GF-D8 (cell line): ENCODE results near the gene CORO2B.

Source experiments
- DNase-seq: peaks from one replicate; lab custom pipeline; 2025; lab: John Stamatoyannopoulos, UW

Gene CORO2B

DNA sequence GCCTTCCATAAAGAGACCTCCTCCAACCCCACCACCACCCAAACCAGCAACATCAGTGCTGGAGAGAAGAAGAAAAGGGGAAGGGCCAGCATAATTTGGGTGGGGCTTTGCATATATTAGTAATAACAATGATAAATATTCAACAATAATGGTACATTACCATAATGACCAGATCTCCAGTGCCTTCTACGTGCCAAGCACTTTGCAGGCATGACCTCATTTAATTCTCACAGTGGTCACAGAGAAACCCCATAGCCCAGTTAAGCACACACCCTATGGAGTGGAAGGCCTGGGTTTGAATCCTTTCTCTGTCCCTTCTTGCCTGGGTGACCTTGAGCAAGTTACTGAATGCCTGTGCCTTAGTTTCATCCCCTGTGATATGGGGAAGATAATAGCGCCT lies 49.2 kb downstream of the CORO2B start:
- DNase-seq, result no peak

DNA sequence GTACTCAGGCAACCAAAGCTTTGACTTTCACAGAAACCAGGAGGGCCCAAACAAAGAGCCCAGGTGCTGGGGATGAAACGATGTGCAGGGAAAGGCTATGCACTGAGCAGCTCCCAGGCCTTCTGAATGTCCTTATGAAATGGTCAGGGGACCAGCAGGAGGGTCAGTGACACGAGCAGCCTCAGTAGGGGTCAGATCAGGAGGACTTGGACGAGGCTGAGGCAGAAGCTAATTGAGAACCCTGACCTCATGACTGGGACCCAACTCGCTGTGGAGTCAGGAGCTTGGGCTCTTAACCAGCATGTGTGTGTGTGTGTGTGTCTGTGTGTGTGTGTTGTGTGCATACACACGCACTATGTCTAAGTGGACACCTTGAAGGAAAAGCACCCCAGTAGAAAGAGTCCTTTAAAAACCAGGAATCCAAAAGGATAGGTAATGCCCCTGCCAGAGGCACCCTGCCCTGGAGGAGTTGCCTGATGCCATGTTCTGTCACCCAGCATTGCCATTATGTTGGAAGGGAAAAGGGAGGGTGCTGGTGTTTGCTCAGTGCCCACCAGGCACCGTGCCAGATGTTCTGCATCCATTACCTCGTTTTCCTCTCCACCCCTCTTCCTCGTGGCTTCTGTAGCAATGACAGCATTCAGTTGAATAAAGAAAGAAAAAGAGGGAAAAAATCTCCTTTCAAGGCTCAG lies 50.9 kb downstream of the CORO2B start:
- no peak for DNase-seq

- no peak for DNase-seq
These were observed 51.4 kb downstream of the CORO2B start for GRCh38 chr15:68630211-68630555.

DNA sequence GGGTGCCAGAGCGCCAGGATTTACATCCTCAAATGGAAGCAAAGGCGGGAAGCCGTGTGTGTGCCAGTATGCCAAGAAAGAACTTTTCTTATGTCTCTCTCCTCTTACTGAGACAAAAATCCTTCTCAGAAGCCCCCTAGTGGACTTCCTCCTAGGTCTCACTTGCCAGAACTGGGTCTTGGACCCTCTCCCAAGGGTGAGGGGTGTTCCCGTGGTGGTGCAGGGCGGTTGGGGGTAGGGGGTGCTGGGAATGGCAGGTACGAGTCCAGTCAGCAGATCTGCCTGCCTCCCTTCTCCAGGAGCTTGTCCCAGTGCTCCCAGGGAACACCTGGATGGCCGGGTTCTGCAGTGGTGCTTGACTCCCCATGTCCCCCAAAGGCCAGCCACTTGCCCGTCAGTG lies 52.0 kb downstream of the CORO2B start:
- no peak for DNase-seq

- no peak for DNase-seq
These were observed 52.8 kb downstream of the CORO2B start for GRCh38 chr15:68631601-68632051.

DNA sequence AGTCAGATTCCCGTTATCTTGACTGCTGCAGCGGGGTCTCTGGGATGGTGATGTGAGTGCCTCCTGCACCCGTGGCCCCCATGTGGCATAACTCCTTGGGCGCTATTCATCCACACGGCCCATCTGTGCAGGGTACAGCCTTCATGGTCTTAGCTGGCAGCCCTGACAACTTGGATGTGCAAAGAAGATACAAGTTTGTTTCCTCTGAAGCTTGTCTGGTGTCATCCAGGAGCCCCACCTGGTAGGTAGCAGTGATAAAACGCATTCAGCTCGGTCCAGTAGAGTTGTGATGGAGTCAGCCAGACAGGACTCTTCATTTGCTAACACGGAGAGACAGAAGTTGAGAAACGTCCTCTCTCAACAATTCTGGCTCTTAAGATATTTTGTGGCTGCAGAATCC lies 53.3 kb downstream of the CORO2B start:
- no peak for DNase-seq

DNA sequence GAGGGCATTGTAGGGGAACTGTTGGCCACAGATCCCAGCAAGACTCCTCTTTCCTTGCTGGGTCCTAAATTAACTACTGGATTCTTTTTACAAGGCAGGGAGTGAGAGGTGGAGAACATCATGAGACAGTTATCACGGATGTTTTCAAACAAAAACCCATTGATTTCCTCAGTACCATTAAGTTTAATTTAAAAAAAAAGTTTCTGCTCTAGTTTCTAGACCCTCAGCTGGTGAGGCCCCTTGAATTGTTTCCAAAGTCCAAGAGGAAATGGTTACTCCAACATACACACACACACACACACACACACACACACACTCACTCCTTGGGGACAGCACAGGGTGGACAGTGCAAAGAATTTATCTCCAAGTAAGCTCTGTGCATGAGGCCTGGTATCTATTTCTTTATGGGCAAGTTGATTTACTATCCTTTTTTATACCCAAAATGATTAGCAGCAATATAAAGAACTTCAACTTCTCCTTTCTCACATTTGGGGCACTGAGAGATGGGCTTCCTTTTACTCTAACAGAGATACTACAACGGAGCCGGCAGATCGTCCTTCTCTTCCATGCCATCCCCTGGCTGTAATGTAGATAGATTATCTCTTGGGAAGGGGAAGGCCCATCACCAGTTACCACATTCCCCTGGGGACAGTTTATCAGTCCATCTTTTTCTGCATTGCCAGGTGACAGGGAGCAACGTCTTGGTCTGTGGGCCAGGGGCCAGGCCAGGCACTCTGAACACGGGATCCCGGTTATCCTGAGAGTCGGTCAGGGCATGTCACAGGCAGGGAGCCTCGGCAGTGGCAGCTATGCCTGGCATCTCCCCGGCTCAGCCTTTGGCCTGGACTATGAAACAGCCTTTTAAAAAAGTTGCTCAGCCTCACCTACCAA lies 54.7 kb downstream of the CORO2B start:
- no peak for DNase-seq

DNA sequence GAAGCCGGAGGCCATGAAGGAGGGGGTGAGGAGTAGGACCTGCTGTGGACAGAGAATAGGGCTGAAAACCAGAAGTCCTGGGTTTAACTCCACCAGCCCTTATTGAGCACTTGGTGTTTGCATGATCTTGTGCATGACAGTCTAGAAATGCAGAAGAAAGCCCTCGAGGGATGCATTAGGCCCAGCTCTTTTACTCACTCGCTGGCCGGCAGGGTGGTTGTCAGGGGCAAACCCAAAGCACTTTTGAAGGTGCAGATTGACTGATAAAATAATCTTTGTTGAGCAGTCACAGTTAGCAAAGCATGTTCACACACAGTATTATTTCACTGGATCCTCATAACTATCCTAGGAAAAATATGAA lies 55.3 kb downstream of the CORO2B start:
- DNase-seq, result no peak

DNA sequence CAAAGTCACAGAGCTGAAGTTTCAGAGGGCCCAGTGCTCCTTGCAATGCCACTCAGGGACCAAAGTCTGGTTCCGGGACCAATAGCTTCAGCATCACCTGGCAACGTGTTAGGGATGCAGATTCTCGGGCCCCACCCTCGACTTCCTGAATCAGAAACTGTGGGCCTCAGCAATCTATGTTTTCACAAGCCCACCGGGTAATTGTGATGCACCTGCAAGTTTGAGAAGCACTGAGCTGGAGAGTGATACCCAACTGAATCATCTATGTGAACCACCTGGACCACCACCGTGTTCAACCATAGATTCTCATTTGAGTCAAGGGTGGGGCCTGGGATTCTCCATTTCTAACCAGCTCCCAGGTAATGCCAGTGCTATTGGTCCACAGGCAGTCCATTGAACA lies 55.7 kb downstream of the CORO2B start:
- DNase-seq, result no peak

DNA sequence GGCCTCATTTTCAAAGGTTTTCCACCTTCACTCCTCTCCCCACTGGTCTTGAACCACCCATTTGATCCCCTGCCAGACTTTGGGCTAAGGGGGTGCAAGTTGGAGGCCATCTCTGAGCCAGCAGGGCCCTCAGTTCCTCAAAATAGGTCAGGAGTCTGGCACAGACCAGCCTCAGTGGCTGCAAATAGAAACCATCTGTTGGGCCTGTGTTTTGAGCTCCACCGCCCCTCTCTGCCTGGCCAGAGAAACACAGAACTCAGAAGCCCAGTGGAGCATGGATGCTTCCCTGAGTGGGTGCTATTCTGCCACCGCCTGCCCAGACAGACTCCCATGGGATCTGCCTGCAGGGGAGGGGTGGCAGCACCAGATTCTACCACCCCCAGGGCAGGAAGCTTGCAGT lies 56.3 kb downstream of the CORO2B start:
- no peak for DNase-seq

DNA sequence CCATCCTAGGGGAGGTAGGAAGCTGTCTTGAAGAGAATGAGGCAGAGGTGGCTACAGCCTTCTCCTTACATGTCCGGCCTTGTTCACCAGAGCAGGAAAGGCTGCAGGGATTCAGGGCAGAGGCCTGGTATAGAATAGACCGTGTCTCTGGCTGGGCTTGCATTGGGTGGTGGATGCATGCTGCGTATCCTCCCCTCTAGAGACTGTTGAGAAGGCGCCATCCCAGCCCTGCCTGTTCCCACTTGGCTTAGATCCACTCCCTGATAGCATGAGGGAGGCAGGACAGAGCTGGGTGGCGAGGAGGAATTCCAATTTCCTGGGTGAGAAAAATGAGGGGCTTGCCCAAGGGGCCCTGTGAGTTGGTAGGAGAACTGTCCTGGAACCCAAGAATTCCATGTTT lies 57.5 kb downstream of the CORO2B start:
- no peak for DNase-seq

GRCh38 chr15:68637767-68638404 lies 59.1 kb downstream of the CORO2B start:
- DNase-seq, result no peak

- no peak for DNase-seq
These were observed 60.2 kb downstream of the CORO2B start for GRCh38 chr15:68638953-68639515.

GRCh38 chr15:68639926-68640600 lies 61.3 kb downstream of the CORO2B start:
- no peak for DNase-seq

GRCh38 chr15:68640791-68641331 lies 62.1 kb downstream of the CORO2B start:
- DNase-seq, result no peak

DNA sequence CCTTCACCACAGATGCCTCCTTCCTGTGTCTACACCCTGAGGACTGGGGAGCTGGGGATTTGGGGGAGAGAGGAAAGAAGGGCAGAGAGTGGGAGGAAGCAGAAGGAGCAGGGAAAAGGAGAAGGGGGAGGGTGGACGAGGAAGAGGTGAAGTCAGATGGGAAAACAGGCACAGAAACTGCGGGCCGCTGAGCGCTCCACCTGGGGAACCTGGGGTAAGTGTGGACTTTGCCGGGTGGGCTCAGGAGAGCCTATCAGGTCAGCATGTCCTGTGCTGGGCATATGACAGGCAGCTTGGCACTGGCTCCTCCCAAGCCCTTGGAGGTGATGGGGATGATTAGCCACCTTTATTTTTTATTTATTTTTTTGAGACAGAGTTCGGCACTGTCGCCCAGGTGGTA lies 62.6 kb downstream of the CORO2B start:
- DNase-seq, result no peak

DNA sequence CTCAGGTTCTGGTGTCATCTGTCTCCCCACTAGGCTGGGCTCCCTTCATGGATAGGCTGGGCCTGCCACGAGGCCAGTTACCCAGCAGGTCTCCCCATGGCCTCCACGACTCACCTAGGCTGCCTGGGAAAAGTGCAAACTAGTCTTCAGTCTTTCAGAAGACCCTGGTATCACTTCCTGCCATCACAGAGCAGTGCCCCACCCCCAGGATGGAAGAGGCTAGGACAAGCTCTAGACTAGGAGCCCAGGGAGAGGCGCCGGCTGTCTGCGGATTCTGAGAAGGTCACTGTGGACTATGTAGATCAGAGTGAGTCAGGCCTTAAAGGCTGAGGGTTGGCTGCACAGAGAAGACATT lies 63.7 kb downstream of the CORO2B start:
- DNase-seq, result no peak

DNA sequence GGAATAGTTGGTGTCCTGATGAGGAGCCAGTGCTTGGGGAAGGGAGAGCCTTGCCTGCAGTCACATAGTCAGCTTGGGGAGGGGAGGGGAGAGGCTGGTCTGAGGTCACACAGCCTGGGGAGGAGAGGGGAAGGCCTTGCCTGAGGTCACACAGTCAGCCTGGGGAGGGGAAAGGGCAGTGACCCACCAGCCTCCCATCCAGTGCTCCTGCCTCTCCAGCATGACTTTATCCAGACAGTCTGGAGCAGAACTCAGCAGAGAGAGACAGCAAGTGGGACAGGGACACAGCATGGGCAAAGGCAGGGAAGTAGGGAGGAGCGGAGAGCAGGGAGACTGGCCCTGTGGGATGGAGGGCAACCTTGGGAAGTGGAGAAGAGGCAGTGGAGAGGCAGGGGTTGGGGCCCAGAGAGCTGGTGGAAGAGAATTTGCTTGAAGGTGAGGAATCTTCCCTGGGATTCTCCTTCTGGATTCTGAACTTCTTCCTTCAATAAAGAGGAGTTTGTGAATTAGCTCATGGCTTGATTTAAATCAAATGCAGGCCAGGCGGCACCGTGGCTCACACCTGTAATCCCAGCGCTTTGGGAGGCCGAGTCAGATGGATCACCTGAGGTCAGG lies 64.5 kb downstream of the CORO2B start:
- DNase-seq, result no peak

GRCh38 chr15:68644083-68644904 lies 65.5 kb downstream of the CORO2B start:
- no peak for DNase-seq

DNA sequence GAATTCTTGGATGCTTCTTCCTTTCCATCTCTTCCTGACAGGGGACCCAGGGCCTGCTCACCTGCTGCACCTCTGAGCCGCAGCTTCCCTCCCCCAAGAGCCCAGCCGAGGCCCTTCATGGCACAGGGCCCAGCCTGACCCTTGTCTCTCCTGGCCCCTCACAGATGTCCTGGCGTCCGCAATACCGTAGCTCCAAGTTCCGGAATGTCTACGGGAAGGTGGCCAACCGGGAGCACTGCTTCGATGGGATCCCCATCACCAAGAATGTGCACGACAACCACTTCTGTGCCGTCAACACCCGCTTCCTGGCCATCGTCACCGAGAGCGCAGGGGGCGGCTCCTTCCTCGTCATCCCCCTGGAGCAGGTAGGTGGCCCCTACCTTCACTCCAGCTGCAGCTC lies 66.2 kb downstream of the CORO2B start:
- DNase-seq, result no peak

- DNase-seq, result no peak
These were observed 67.4 kb downstream of the CORO2B start for GRCh38 chr15:68646156-68646555.
